ENCODE results near the gene DUSP16.

DNA sequence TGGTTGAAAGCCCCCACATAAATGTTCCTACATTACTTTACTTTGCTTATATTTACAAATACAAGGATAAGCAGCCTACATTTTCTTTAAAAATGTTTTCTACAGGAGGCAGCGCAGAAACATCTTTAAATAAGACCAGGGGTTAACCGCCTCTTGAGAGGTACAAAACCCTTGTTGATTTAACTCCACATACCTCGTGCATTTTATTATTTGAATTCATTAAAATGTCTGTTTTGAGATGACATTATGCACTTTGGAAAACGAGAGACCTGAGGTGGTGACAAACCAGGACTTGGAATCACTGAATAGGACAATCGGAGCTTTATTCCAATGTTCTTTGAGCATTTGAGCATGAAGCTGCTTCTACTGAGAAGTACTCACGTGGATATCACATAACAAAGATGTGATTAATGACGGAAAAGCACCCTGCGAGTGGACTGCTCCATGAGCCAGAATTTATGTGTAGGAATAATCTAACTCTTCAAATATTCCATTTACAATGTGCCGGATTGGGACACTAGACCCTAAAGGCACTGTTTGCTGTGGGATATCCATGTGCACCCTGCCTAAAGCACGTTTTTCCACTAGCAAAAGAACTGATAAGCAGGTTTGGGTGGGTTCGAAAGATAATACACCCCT lies 746 bp upstream of the DUSP16 start:
- TF ChIP-seq CHD2 (IDR thresholded peaks at IDR 0.05; ENCODE audit: low read length, partially characterized antibody) (no peak), CTCF (IDR thresholded peaks at IDR 0.05) (no peak), POLR2A (IDR thresholded peaks at IDR 0.05; ENCODE audit: low read length) (no peak), ELK1 (IDR thresholded peaks at IDR 0.05; ENCODE audit: low read depth, low read length) (no peak), EP300 (IDR thresholded peaks at IDR 0.05) (no peak), MYC (IDR thresholded peaks at IDR 0.05; ENCODE audit: borderline replicate concordance, low read length) (no peak), FOSL2 (IDR thresholded peaks at IDR 0.05) (no peak), FOSL2 (CRISPR knock-in tag; IDR thresholded peaks at IDR 0.05) (no peak), REST (IDR thresholded peaks at IDR 0.05) (no peak)
- TF ChIP-seq, protein P1, sequence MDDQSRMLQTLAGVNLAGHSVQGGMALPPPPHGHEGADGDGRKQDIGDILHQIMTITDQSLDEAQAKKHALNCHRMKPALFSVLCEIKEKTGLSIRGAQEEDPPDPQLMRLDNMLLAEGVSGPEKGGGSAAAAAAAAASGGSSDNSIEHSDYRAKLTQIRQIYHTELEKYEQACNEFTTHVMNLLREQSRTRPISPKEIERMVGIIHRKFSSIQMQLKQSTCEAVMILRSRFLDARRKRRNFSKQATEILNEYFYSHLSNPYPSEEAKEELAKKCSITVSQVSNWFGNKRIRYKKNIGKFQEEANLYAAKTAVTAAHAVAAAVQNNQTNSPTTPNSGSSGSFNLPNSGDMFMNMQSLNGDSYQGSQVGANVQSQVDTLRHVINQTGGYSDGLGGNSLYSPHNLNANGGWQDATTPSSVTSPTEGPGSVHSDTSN (IDR thresholded peaks at IDR 0.05): no peak
- TF ChIP-seq, protein P2, sequence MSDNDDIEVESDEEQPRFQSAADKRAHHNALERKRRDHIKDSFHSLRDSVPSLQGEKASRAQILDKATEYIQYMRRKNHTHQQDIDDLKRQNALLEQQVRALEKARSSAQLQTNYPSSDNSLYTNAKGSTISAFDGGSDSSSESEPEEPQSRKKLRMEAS (IDR thresholded peaks at IDR 0.05): no peak

Data from A549 (cell line).